IMR-90 (cell line): ENCODE data around the gene MZB1. TPM values are rescaled to one million over a fixed set of nuclear protein-coding genes. Genes with fewer than 3 reads are reported as not detected.

Experiments
- ATAC-seq: fragments of 200-7000 bp; cut with Tn5 transposase; 2 replicates; pipeline ENCODE4 v1.9.1; 2020; ENCODE audit warnings: low read depth, mild to moderate bottlenecking, moderate library complexity
- BruUV-seq: library from RNA; stranded (reverse); fragments of 400-500 nt; replicated peaks from 2 replicates; lab custom pipeline; 2021; lab: Mats Ljungman, UMichigan
- CTCF ChIA-PET: fragments of 300-600 bp; formaldehyde crosslinking; extraction: SDS; loops from one replicate; lab custom pipeline; 2021; ENCODE audit warnings: antibody characterized with exemption; lab: Yijun Ruan, JAX
- POLR2A ChIA-PET: fragments of 300-600 bp; sonication (Branson Sonifier 250); formaldehyde crosslinking; loops from one replicate; lab custom pipeline; 2022; ENCODE audit warnings: antibody characterized with exemption; ENCODE audit not compliant: unreplicated experiment; lab: Charles Lee
- DNase-seq: peaks from one replicate; pipeline ENCODE4 v3.0.0; 2013
- H2AFZ ChIP-seq: replicated peaks from 2 replicates; pipeline ENCODE3; 2013; ENCODE audit warnings: low read length, mild to moderate bottlenecking; ENCODE audit not compliant: poor library complexity
- H2AK5ac ChIP-seq: 2 replicates; pipeline ENCODE4 v1.6.1; 2013; ENCODE audit warnings: low read depth, low read length, inconsistent platforms
- H2AK9ac ChIP-seq: replicated peaks from 2 replicates; pipeline ENCODE3; 2013; ENCODE audit warnings: mild to moderate bottlenecking, low read depth, low read length, moderate library complexity; ENCODE audit not compliant: poor library complexity
- H2BK120ac ChIP-seq: 2 replicates; pipeline ENCODE4 v1.6.1; 2013; ENCODE audit warnings: low read depth, low read length, inconsistent platforms
- H2BK15ac ChIP-seq: 3 replicates; pipeline ENCODE4 v1.6.1; 2013; ENCODE audit warnings: low read depth, low read length, inconsistent platforms
- H2BK20ac ChIP-seq: 2 replicates; pipeline ENCODE4 v1.6.1; 2013; ENCODE audit warnings: low read depth, mild to moderate bottlenecking, inconsistent platforms, low read length, moderate library complexity
- H2BK5ac ChIP-seq: 2 replicates; pipeline ENCODE4 v1.6.1; 2013; ENCODE audit warnings: mild to moderate bottlenecking, low read depth, low read length, inconsistent platforms; ENCODE audit not compliant: poor library complexity, severe bottlenecking
- H3K14ac ChIP-seq: replicated peaks from 2 replicates; pipeline ENCODE4 v1.6.1; 2013; ENCODE audit warnings: low read depth, low read length, inconsistent platforms
- H3K18ac ChIP-seq: 2 replicates; pipeline ENCODE4 v1.6.1; 2013; ENCODE audit warnings: low read depth, low read length, control low read depth
- H3K23ac ChIP-seq: 2 replicates; pipeline ENCODE4 v1.6.1; 2013; ENCODE audit warnings: low read depth, low read length, inconsistent platforms
- H3K27ac ChIP-seq: 2 replicates; pipeline ENCODE4 v1.5.1; 2013; ENCODE audit warnings: mild to moderate bottlenecking, control low read depth, low read length; ENCODE audit not compliant: insufficient read depth
- H3K27me3 ChIP-seq: 2 replicates; pipeline ENCODE4 v1.6.1; 2013; ENCODE audit warnings: low read length; ENCODE audit not compliant: control insufficient read depth, insufficient read depth
- H3K36me3 ChIP-seq: 2 replicates; pipeline ENCODE4 v1.6.1; 2013; ENCODE audit warnings: low read length, mixed read lengths; ENCODE audit not compliant: control insufficient read depth, insufficient read depth
- H3K4ac ChIP-seq: 2 replicates; pipeline ENCODE4 v1.6.1; 2013; ENCODE audit warnings: low read depth, low read length, inconsistent platforms
- H3K4me1 ChIP-seq: 2 replicates; pipeline ENCODE4 v1.6.1; 2013; ENCODE audit warnings: low read length, mixed read lengths; ENCODE audit not compliant: control insufficient read depth, insufficient read depth
- H3K4me2 ChIP-seq: 2 replicates; pipeline ENCODE4 v1.6.1; 2013; ENCODE audit warnings: low read depth, mild to moderate bottlenecking, control low read depth, low read length, moderate library complexity
- H3K4me3 ChIP-seq: 2 replicates; pipeline ENCODE4 v1.5.1; 2013; ENCODE audit warnings: low read depth, mild to moderate bottlenecking, control low read depth, low read length, moderate library complexity; ENCODE audit not compliant: insufficient read depth
- H3K56ac ChIP-seq: 2 replicates; pipeline ENCODE4 v1.6.1; 2013; ENCODE audit warnings: low read length, inconsistent platforms; ENCODE audit not compliant: insufficient read depth; ENCODE audit errors: extremely low read depth
- H3K79me1 ChIP-seq, 2 experiments: 2 replicates each; pipeline ENCODE4 v1.6.1; 2013; ENCODE audit warnings: low read length in 2 of 2, inconsistent platforms in 1 of 2, low read depth in 1 of 2
- H3K9ac ChIP-seq: 2 replicates; pipeline ENCODE4 v1.6.1; 2013; ENCODE audit warnings: low read depth, low read length, control low read depth
- H3K9me1 ChIP-seq: 2 replicates; pipeline ENCODE4 v1.6.1; 2013; ENCODE audit warnings: low read length, inconsistent platforms; ENCODE audit not compliant: insufficient read depth
- H3K9me3 ChIP-seq: 2 replicates; pipeline ENCODE4 v1.6.1; 2013; ENCODE audit warnings: low read length; ENCODE audit not compliant: control insufficient read depth, insufficient read depth
- H4K20me1 ChIP-seq: 2 replicates; pipeline ENCODE4 v1.6.1; 2013; ENCODE audit warnings: low read length, inconsistent platforms; ENCODE audit not compliant: insufficient read depth
- H4K5ac ChIP-seq: 2 replicates; pipeline ENCODE4 v1.6.1; 2013; ENCODE audit warnings: mild to moderate bottlenecking, low read depth, low read length, control low read depth
- H4K8ac ChIP-seq, 2 experiments: 2 replicates each; pipeline ENCODE4 v1.6.1; 2013; ENCODE audit warnings: low read depth in 2 of 2, low read length in 2 of 2, control low read depth in 1 of 2, inconsistent platforms in 1 of 2
- H4K91ac ChIP-seq: 2 replicates; pipeline ENCODE4 v1.6.1; 2013; ENCODE audit warnings: low read depth, low read length, inconsistent platforms; ENCODE audit not compliant: insufficient read depth
- BHLHE40 ChIP-seq: fragments of 150-350 bp; IDR thresholded peaks from 2 replicates; pipeline ENCODE4 v1.6.1; 2016; ENCODE audit warnings: mild to moderate bottlenecking, low read depth, low read length
- CEBPB ChIP-seq: IDR thresholded peaks from 2 replicates; pipeline ENCODE4 v1.6.1; 2012; ENCODE audit warnings: low read depth, low read length, improper control_type of control experiment
- CHD1 ChIP-seq: IDR thresholded peaks from 2 replicates; pipeline ENCODE4 v1.6.1; 2012; ENCODE audit warnings: low read depth, low read length, improper control_type of control experiment
- FOS ChIP-seq: fragments of 150-350 bp; IDR thresholded peaks from 2 replicates; pipeline ENCODE4 v1.6.1; 2016; ENCODE audit warnings: low read depth, low read length
- MAFK ChIP-seq: IDR thresholded peaks from 2 replicates; pipeline ENCODE4 v1.6.1; 2012; ENCODE audit warnings: low read depth, low read length, improper control_type of control experiment
- MAZ ChIP-seq: IDR thresholded peaks from 2 replicates; pipeline ENCODE4 v1.6.1; 2012; ENCODE audit warnings: low read depth, mild to moderate bottlenecking, low read length, improper control_type of control experiment, moderate library complexity, borderline replicate concordance
- MXI1 ChIP-seq: IDR thresholded peaks from 2 replicates; pipeline ENCODE4 v1.6.1; 2012; ENCODE audit warnings: low read depth, mild to moderate bottlenecking, low read length, moderate library complexity, borderline replicate concordance
- POLR2A ChIP-seq: IDR thresholded peaks from 2 replicates; pipeline ENCODE4 v1.6.1; 2012; ENCODE audit warnings: mild to moderate bottlenecking, low read depth, low read length
- RCOR1 ChIP-seq: IDR thresholded peaks from 2 replicates; pipeline ENCODE4 v1.6.1; 2012; ENCODE audit warnings: mild to moderate bottlenecking, low read length, improper control_type of control experiment; ENCODE audit not compliant: insufficient replicate concordance
- RFX5 ChIP-seq: IDR thresholded peaks from 2 replicates; pipeline ENCODE4 v1.8.0; 2012; ENCODE audit warnings: low read depth, mild to moderate bottlenecking, low read length, moderate library complexity
- SMC3 ChIP-seq: fragments of 150-350 bp; IDR thresholded peaks from 2 replicates; pipeline ENCODE4 v1.6.1; 2016; ENCODE audit warnings: low read depth, mild to moderate bottlenecking, antibody characterized with exemption, low read length, moderate library complexity
- WGBS, 2 experiments: methylation state at CpG; one replicate each; pipeline versions ENCODE4 v1.1.5 to v1.1.7; 2013; ENCODE audit warnings: missing lambda C conversion rate in 2 of 2; ENCODE audit not compliant: insufficient read length in 1 of 2; ENCODE audit errors: extremely low coverage in 2 of 2; 5-methylcytosine and 5-hydroxymethylcytosine counted together
- dilution Hi-C: fragments of 300-500 bp; cut with HindIII; formaldehyde crosslinking; loops from one replicate; pipeline ENCODE4 v1.14.3; 2018; ENCODE audit warnings: low sequenced_read_pairs; ENCODE audit not compliant: unreplicated experiment
- in situ Hi-C: fragments of 300-500 bp; cut with MboI; formaldehyde crosslinking; loops from 3 replicates; pipeline ENCODE4 v1.14.3; 2019; ENCODE audit warnings: low sequenced_read_pairs, inconsistent platforms, mixed read lengths
- intact Hi-C: fragments of 100-400 bp; cut with micrococcal nuclease; formaldehyde crosslinking; loops from 2 replicates; pipeline ENCODE4 v1.10.0; 2022
- polyA plus RNA-seq, 3 experiments: library from polyadenylated mRNA; depleted of rRNA; stranded (reverse); fragments of >200 nt; gene quantifications; 2 replicates each; pipeline ENCODE4 v1.2.3, GENCODE V29; 2012; ENCODE audit warnings: low replicate concordance in 1 of 3
- total RNA-seq: library from RNA; depleted of rRNA; stranded (reverse); fragments of >200 nt; gene quantifications from 2 replicates; pipeline ENCODE4 v1.2.3, GENCODE V29; 2012
- TF ChIP-seq, protein P1 (sequence below): fragments of 150-350 bp; IDR thresholded peaks from 2 replicates; pipeline ENCODE4 v1.6.1; 2016; ENCODE audit warnings: low read depth, mild to moderate bottlenecking, low read length, moderate library complexity, borderline replicate concordance
- TF ChIP-seq, protein P2 (sequence below): conservative IDR thresholded peaks from 2 replicates; pipeline ENCODE4 v1.5.1; 2012; ENCODE audit warnings: mild to moderate bottlenecking, low read depth, low read length, improper control_type of control experiment
- TF ChIP-seq, protein P3 (sequence below): fragments of 150-350 bp; IDR thresholded peaks from 2 replicates; pipeline ENCODE4 v1.6.1; 2017; ENCODE audit warnings: mild to moderate bottlenecking, antibody characterized with exemption, low read length, low read depth

Gene MZB1
- total and polyA plus RNA-seq, 2 of the 4 experiments (the other 2 are of a cell fraction) = not detected

GRCh38 chr5:139385061-139386049 lies 4.4 kb downstream of the MZB1 start:
- Histone ChIP-seq H3K14ac (no peak overlapping the region), H2BK120ac (no peak overlapping the region), H3K4me1 (peaks cover 5% of the 10 kb centered on the region; the same call in 1 of the 2 replicates), H4K20me1 (no peaks in the 10 kb centered on the region), H3K56ac (no peak overlapping the region), H2BK5ac (no peak overlapping the region), H3K79me1 (no peaks in the 10 kb centered on the region), H4K8ac (no peak overlapping the region; a peak in 1 of 4 replicates), H2AK9ac (no peak overlapping the region), H3K36me3 (no peaks in the 10 kb centered on the region), H3K4me3 (no peak overlapping the region), H4K91ac (no peak overlapping the region), H3K9me1 (no peaks in the 10 kb centered on the region), H2AFZ (peak overlapping the region; percentile 41), H3K23ac (no peak overlapping the region), H3K27me3 (no peaks in the 10 kb centered on the region), H4K5ac (no peak overlapping the region), H3K9me3 (no peaks in the 10 kb centered on the region), H3K9ac (no peak overlapping the region), H3K4me2 (peak overlapping the region; percentile 5; the same call in 1 of the 2 replicates), H3K4ac (no peak overlapping the region), H2BK20ac (no peak overlapping the region), H3K27ac (no peak overlapping the region), H2BK15ac (no peak overlapping the region), H3K18ac (no peak overlapping the region), H2AK5ac (no peak overlapping the region)
- ATAC-seq = no peak
- in situ Hi-C loops (no loop called here), intact Hi-C loops (no loop called here), dilution Hi-C loops (no loop called here)
- DNase-seq = no peak
- BruUV-seq = no TSS peak
- ChIA-PET POLR2A (no interaction called here), CTCF (no interaction called here)
- WGBS, 2 experiments = no CpG with 5 or more reads among the region's 8 CpGs
- TF ChIP-seq RCOR1 = no peak
- no peak for TF ChIP-seq RFX5
- no peak for TF ChIP-seq CEBPB
- TF ChIP-seq POLR2A = no peak
- no peak for TF ChIP-seq BHLHE40
- no peak for TF ChIP-seq CHD1
- TF ChIP-seq, protein P1, sequence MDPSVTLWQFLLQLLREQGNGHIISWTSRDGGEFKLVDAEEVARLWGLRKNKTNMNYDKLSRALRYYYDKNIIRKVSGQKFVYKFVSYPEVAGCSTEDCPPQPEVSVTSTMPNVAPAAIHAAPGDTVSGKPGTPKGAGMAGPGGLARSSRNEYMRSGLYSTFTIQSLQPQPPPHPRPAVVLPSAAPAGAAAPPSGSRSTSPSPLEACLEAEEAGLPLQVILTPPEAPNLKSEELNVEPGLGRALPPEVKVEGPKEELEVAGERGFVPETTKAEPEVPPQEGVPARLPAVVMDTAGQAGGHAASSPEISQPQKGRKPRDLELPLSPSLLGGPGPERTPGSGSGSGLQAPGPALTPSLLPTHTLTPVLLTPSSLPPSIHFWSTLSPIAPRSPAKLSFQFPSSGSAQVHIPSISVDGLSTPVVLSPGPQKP = no peak
- TF ChIP-seq FOS = no peak
- no peak for TF ChIP-seq MAFK
- no peak for TF ChIP-seq MAZ
- no peak for TF ChIP-seq MXI1
- TF ChIP-seq SMC3 = no peak
- TF ChIP-seq, protein P2, sequence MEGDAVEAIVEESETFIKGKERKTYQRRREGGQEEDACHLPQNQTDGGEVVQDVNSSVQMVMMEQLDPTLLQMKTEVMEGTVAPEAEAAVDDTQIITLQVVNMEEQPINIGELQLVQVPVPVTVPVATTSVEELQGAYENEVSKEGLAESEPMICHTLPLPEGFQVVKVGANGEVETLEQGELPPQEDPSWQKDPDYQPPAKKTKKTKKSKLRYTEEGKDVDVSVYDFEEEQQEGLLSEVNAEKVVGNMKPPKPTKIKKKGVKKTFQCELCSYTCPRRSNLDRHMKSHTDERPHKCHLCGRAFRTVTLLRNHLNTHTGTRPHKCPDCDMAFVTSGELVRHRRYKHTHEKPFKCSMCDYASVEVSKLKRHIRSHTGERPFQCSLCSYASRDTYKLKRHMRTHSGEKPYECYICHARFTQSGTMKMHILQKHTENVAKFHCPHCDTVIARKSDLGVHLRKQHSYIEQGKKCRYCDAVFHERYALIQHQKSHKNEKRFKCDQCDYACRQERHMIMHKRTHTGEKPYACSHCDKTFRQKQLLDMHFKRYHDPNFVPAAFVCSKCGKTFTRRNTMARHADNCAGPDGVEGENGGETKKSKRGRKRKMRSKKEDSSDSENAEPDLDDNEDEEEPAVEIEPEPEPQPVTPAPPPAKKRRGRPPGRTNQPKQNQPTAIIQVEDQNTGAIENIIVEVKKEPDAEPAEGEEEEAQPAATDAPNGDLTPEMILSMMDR = no peak
- TF ChIP-seq, protein P3, sequence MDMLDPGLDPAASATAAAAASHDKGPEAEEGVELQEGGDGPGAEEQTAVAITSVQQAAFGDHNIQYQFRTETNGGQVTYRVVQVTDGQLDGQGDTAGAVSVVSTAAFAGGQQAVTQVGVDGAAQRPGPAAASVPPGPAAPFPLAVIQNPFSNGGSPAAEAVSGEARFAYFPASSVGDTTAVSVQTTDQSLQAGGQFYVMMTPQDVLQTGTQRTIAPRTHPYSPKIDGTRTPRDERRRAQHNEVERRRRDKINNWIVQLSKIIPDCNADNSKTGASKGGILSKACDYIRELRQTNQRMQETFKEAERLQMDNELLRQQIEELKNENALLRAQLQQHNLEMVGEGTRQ = no peak
